ENCODE data around the gene COL27A1.

DNA sequence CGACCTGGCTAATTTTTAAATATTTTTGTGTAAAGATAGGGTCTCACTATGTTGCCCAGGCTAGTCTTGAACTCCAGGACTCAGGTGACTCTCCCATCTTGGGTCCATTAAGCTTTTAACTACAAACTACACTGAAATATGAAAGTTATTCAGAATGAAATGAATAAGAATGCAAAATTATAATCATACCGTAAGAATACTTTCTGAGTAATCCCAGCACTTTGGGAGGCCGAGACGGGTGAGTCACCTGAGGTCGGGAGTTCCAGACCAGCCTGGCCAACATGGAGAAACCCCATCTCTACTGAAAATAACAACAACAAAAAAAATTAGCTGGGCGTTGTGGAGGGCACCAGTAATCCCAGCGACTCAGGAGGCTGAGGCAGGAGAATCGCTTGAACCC, 166.4 kb downstream of the COL27A1 start:
- TF ChIP-seq, protein P1, sequence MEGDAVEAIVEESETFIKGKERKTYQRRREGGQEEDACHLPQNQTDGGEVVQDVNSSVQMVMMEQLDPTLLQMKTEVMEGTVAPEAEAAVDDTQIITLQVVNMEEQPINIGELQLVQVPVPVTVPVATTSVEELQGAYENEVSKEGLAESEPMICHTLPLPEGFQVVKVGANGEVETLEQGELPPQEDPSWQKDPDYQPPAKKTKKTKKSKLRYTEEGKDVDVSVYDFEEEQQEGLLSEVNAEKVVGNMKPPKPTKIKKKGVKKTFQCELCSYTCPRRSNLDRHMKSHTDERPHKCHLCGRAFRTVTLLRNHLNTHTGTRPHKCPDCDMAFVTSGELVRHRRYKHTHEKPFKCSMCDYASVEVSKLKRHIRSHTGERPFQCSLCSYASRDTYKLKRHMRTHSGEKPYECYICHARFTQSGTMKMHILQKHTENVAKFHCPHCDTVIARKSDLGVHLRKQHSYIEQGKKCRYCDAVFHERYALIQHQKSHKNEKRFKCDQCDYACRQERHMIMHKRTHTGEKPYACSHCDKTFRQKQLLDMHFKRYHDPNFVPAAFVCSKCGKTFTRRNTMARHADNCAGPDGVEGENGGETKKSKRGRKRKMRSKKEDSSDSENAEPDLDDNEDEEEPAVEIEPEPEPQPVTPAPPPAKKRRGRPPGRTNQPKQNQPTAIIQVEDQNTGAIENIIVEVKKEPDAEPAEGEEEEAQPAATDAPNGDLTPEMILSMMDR (IDR thresholded peaks at IDR 0.05), result no peak
- no peak for TF ChIP-seq POLR2AphosphoS5 (IDR thresholded peaks at IDR 0.05)

All from prostate gland (tissue), 2 donors.